ENCODE measurements around the gene NUMB.
A peak's percentile ranks its signal among the peaks of the same experiment; 100 is the strongest.

NUMB gene

GRCh38 chr14:73258845-73259611, 199.3 kb downstream of the NUMB start:
- no peak for DNase-seq

- DNase-seq = no peak
These were observed 200.3 kb downstream of the NUMB start for GRCh38 chr14:73258076-73258475.

GRCh38 chr14:73255693-73256225, 202.6 kb downstream of the NUMB start:
- DNase-seq = no peak

- DNase-seq = no peak
These were observed 203.3 kb downstream of the NUMB start for GRCh38 chr14:73255005-73255400.

- DNase-seq = no peak
These were observed 203.9 kb downstream of the NUMB start for GRCh38 chr14:73254247-73255004.

GRCh38 chr14:73253721-73254120, 204.6 kb downstream of the NUMB start:
- DNase-seq = no peak

GRCh38 chr14:73253323-73253610, 205.1 kb downstream of the NUMB start:
- no peak for DNase-seq

- DNase-seq = no peak
These were observed 205.6 kb downstream of the NUMB start for GRCh38 chr14:73252491-73253322.

GRCh38 chr14:73251516-73252215, 206.7 kb downstream of the NUMB start:
- DNase-seq = no peak

GRCh38 chr14:73250781-73251500, 207.4 kb downstream of the NUMB start:
- no peak for DNase-seq

- no peak for DNase-seq
These were observed 208.0 kb downstream of the NUMB start for GRCh38 chr14:73250317-73250713.

GRCh38 chr14:73249564-73250316, 208.6 kb downstream of the NUMB start:
- no peak for DNase-seq

GRCh38 chr14:73249108-73249507, 209.2 kb downstream of the NUMB start:
- DNase-seq = no peak

GRCh38 chr14:73248108-73248868, 210.1 kb downstream of the NUMB start:
- no peak for DNase-seq

- DNase-seq = no peak
These were observed 211.8 kb downstream of the NUMB start for GRCh38 chr14:73246387-73247150.

GRCh38 chr14:73245480-73246325, 212.6 kb downstream of the NUMB start:
- DNase-seq = peak; percentile 28

- DNase-seq = no peak
These were observed 213.6 kb downstream of the NUMB start for GRCh38 chr14:73244541-73245290.

GRCh38 chr14:73243748-73244147, 214.6 kb downstream of the NUMB start:
- DNase-seq = no peak

Data from effector CD8-positive, alpha-beta T cell (primary cell).